Measurements from ENCODE around the gene SFMBT2. TPM values are rescaled to one million over a fixed set of nuclear protein-coding genes. Genes with fewer than 3 reads are reported as not detected.

Gene SFMBT2
- total and polyA plus RNA-seq, 10 donors: 4.4 to 47.7 (median 34.8) TPM

DNA sequence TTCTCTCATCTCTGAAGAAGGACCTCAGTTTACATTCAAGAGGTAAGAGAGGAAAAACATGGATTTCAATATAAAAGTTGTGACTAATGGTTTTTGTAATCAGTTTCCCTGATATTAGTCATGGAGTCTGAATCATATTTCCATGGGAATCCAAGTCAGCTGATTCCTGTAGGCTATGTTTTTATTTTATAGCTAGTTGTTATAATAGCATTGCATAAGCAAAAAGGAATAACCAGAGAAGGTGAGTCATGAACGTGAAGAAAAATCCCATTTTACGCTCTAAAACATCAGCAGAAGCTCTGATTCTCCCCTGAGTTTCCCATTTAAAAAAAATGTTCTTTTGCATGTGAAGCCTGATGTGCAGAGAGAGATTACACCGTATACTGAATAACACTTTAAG is 299.3 kb downstream of the SFMBT2 start:
- TF ChIP-seq POLR2A (IDR thresholded peaks at IDR 0.05): no peak
- TF ChIP-seq POLR2AphosphoS5 (IDR thresholded peaks at IDR 0.05): no peak
- TF ChIP-seq CTCF (IDR thresholded peaks at IDR 0.05 in 8 of 11, conservative IDR thresholded peaks at IDR 0.05 in 3 of 11): no peak
- H3K27ac ChIP-seq: no peak overlapping the region

GRCh38 chr10:7111089-7111488 is 299.7 kb downstream of the SFMBT2 start:
- Histone ChIP-seq H3K36me3 (no peaks in the 10 kb centered on the region), H3K9me3 (peaks cover 0 to 13% (median 3%) of the 10 kb centered on the region in 8 donors), H3K4me3 (no peak overlapping the region), H3K27me3 (replicated peaks in 1 of 7) (no peaks in the 10 kb centered on the region), H3K27ac (no peak overlapping the region), H3K4me1 (no peaks in the 10 kb centered on the region)
- no peak for DNase-seq
- 95 to 99% (median 98%) methylated on average over 3 of the region's 3 CpGs for WGBS, 5 donors
- intact Hi-C loops (cut with DNase I; ENCODE audit: low total_unique reads): no loop called here
- no peak for TF ChIP-seq POLR2AphosphoS5 (IDR thresholded peaks at IDR 0.05)
- TF ChIP-seq POLR2A (IDR thresholded peaks at IDR 0.05): no peak
- TF ChIP-seq CTCF (IDR thresholded peaks at IDR 0.05 in 8 of 11, conservative IDR thresholded peaks at IDR 0.05 in 3 of 11): no peak

More for the DNA sequence above, 299.3 kb downstream of the SFMBT2 start:
- no peak for DNase-seq
- 73 to 95% (median 85%) methylated on average over 3 of the region's 3 CpGs for WGBS, 5 donors
- intact Hi-C loops (cut with DNase I; ENCODE audit: low total_unique reads): no loop called here
- Histone ChIP-seq H3K9me3 (peaks cover 0 to 13% (median 3%) of the 10 kb centered on the region in 8 donors), H3K36me3 (no peaks in the 10 kb centered on the region), H3K27me3 (replicated peaks in 1 of 7) (no peaks in the 10 kb centered on the region), H3K4me3 (no peak overlapping the region), H3K4me1 (no peaks in the 10 kb centered on the region)

Small RNA genes lying within 50 kb of the gene (small RNA-seq; reads per million reads assigned to genes)
- gene AL590095.2: 0 reads per million in 4 donors
- 0 reads per million in 4 donors for gene COX6CP17

All from spleen (tissue), 11 donors.